H1 (cell line): Measurements from ENCODE around the gene PKP3. TPM values are rescaled to one million over a fixed set of nuclear protein-coding genes. Genes with fewer than 3 reads are reported as not detected.

Source experiments
- CTCF ChIA-PET: fragments of 300-600 bp; sonication (Branson Sonifier 250); formaldehyde crosslinking; loops from one replicate; lab custom pipeline; 2021; ENCODE audit not compliant: partially characterized antibody; lab: Charles Lee
- POLR2A ChIA-PET: fragments of 300-600 bp; sonication (Branson Sonifier 250); formaldehyde crosslinking; loops from one replicate; lab custom pipeline; 2021; ENCODE audit warnings: inconsistent platforms; ENCODE audit not compliant: partially characterized antibody; lab: Charles Lee
- DNase-seq, 2 experiments: peaks; one replicate each; pipeline versions ENCODE4 v3.0.0 to v3.0.0-alpha.2; 2010 to 2022; ENCODE audit warnings: low spot score in 2 of 2, low read depth in 1 of 2, mixed read lengths in 1 of 2
- FAIRE-seq: peaks from 2 replicates; lab custom pipeline; 2011; peaks lifted over from hg19 to GRCh38; lab: Jason Lieb, UNC
- H2AFZ ChIP-seq: 2 replicates; pipeline ENCODE4 v1.8.1; 2012; ENCODE audit warnings: low read length, inconsistent platforms
- H2AK5ac ChIP-seq: 2 replicates; pipeline ENCODE4 v1.6.1; 2013; ENCODE audit warnings: low read depth, low read length
- H2BK120ac ChIP-seq: replicated peaks from 2 replicates; pipeline ENCODE3; 2013; ENCODE audit warnings: low read depth, low read length, inconsistent platforms
- H2BK12ac ChIP-seq: 2 replicates; pipeline ENCODE4 v1.6.1; 2013; ENCODE audit warnings: low read depth, low read length
- H2BK15ac ChIP-seq: 2 replicates; pipeline ENCODE4 v1.6.1; 2013; ENCODE audit warnings: low read length
- H2BK20ac ChIP-seq: 2 replicates; pipeline ENCODE4 v1.6.1; 2013; ENCODE audit warnings: low read length
- H2BK5ac ChIP-seq: 2 replicates; pipeline ENCODE4 v1.6.1; 2013; ENCODE audit warnings: low read depth, low read length
- H3K14ac ChIP-seq: 2 replicates; pipeline ENCODE4 v1.6.1; 2013; ENCODE audit warnings: inconsistent platforms; ENCODE audit not compliant: insufficient read length
- H3K18ac ChIP-seq: 2 replicates; pipeline ENCODE4 v1.6.1; 2013; ENCODE audit warnings: low read length; ENCODE audit errors: extremely low read depth
- H3K23ac ChIP-seq: 2 replicates; pipeline ENCODE4 v1.6.1; 2013; ENCODE audit warnings: inconsistent platforms; ENCODE audit not compliant: insufficient read length
- H3K23me2 ChIP-seq: 2 replicates; pipeline ENCODE4 v1.6.1; 2013; ENCODE audit warnings: low read depth, low read length
- H3K27ac ChIP-seq: 2 replicates; pipeline ENCODE4 v1.6.1; 2011; ENCODE audit warnings: low read depth, low read length, inconsistent platforms
- H3K27me3 ChIP-seq, 4 experiments: replicated peaks in 1 of 4; 1 replicate in 1 of 4; 2 replicates in 3 of 4; pipeline versions ENCODE4 v1.6.1 to v1.8.1; 2011 to 2013; ENCODE audit warnings: low read length in 3 of 4, mild to moderate bottlenecking in 3 of 4, inconsistent platforms in 2 of 4, mixed read lengths in 2 of 4, moderate library complexity in 1 of 4; ENCODE audit not compliant: control insufficient read depth in 3 of 4, insufficient read depth in 3 of 4; ENCODE audit errors: extremely low read depth in 1 of 4
- H3K36me3 ChIP-seq, 4 experiments: 2 replicates each; pipeline versions ENCODE4 v1.6.1 to v1.8.1; 2011 to 2013; ENCODE audit warnings: mild to moderate bottlenecking in 4 of 4, low read length in 3 of 4, moderate library complexity in 2 of 4, control low read depth in 1 of 4, inconsistent platforms in 1 of 4; ENCODE audit not compliant: insufficient read depth in 4 of 4, control insufficient read depth in 2 of 4
- H3K4ac ChIP-seq: replicated peaks from 2 replicates; pipeline ENCODE3; 2013; ENCODE audit warnings: low read length, low read depth, mixed read lengths, inconsistent platforms; ENCODE audit not compliant: insufficient read length
- H3K4me1 ChIP-seq, 4 experiments: replicated peaks in 1 of 4; 1 replicate in 1 of 4; 2 replicates in 3 of 4; pipeline versions ENCODE4 v1.6.1 to v1.8.1; 2011 to 2013; ENCODE audit warnings: low read length in 3 of 4, inconsistent platforms in 2 of 4, mixed read lengths in 1 of 4; ENCODE audit not compliant: insufficient read depth in 4 of 4, control insufficient read depth in 3 of 4
- H3K4me2 ChIP-seq, 2 experiments: 2 replicates each; pipeline versions ENCODE4 v1.6.1 to v1.8.1; 2011 to 2013; ENCODE audit warnings: low read depth in 2 of 2, low read length in 2 of 2, control low read depth in 1 of 2, inconsistent platforms in 1 of 2, mild to moderate bottlenecking in 1 of 2; ENCODE audit not compliant: insufficient read depth in 1 of 2
- H3K4me3 ChIP-seq, 4 experiments: fragments of 200-600, 300-600 bp in 1 of 4; sonication (generic), shearing (Covaris generic), sonication (Bioruptor Twin) in 1 of 4; 2 replicates each; pipeline versions ENCODE4 v1.5.1 to v1.8.1; 2011 to 2016; ENCODE audit warnings: low read length in 4 of 4, low read depth in 3 of 4, control low read depth in 2 of 4, inconsistent platforms in 2 of 4, mild to moderate bottlenecking in 2 of 4, mixed read lengths in 1 of 4, moderate library complexity in 1 of 4; ENCODE audit not compliant: insufficient read depth in 2 of 4; ENCODE audit errors: extremely low read depth in 1 of 4
- H3K56ac ChIP-seq: replicated peaks from 2 replicates; pipeline ENCODE3; 2013; ENCODE audit warnings: low read depth, mild to moderate bottlenecking, mixed read lengths, low read length, inconsistent platforms; ENCODE audit not compliant: insufficient read length
- H3K79me1 ChIP-seq: 2 replicates; pipeline ENCODE4 v1.6.1; 2013; ENCODE audit warnings: low read depth, low read length, control low read depth
- H3K79me2 ChIP-seq, 2 experiments: 2 replicates each; pipeline versions ENCODE4 v1.6.1 to v1.8.1; 2012 to 2013; ENCODE audit warnings: low read length in 2 of 2, mild to moderate bottlenecking in 2 of 2, inconsistent platforms in 1 of 2; ENCODE audit not compliant: insufficient read depth in 2 of 2, control insufficient read depth in 1 of 2
- H3K9ac ChIP-seq, 4 experiments: replicated peaks in 1 of 4; 1 replicate in 1 of 4; 2 replicates in 3 of 4; pipeline versions ENCODE4 v1.6.1 to v1.8.1; 2011 to 2013; ENCODE audit warnings: low read depth in 3 of 4, low read length in 3 of 4, control low read depth in 2 of 4, mild to moderate bottlenecking in 2 of 4, moderate library complexity in 2 of 4, inconsistent platforms in 1 of 4; ENCODE audit errors: extremely low read depth in 1 of 4
- H3K9me3 ChIP-seq, 2 experiments: 2 replicates each; pipeline versions ENCODE4 v1.6.1 to v1.8.1; 2012 to 2013; ENCODE audit warnings: mild to moderate bottlenecking in 2 of 2, moderate library complexity in 2 of 2, control low read depth in 1 of 2, inconsistent platforms in 1 of 2, low read depth in 1 of 2, low read length in 1 of 2, mixed read lengths in 1 of 2; ENCODE audit not compliant: insufficient read depth in 2 of 2
- H4K20me1 ChIP-seq, 2 experiments: replicated peaks in 1 of 2; 2 replicates each; pipeline versions ENCODE3 to v1.8.1; 2011 to 2013; ENCODE audit warnings: inconsistent platforms in 2 of 2, low read length in 2 of 2, mild to moderate bottlenecking in 1 of 2; ENCODE audit not compliant: insufficient read depth in 2 of 2, control insufficient read depth in 1 of 2
- H4K5ac ChIP-seq: 2 replicates; pipeline ENCODE4 v1.6.1; 2013; ENCODE audit warnings: low read length, low read depth, mixed read lengths, inconsistent platforms; ENCODE audit not compliant: insufficient read length
- H4K8ac ChIP-seq: 2 replicates; pipeline ENCODE4 v1.8.0; 2013; ENCODE audit warnings: mild to moderate bottlenecking, moderate library complexity, low read length, inconsistent platforms; ENCODE audit not compliant: insufficient read depth; ENCODE audit errors: extremely low read depth
- H4K91ac ChIP-seq: replicated peaks from 2 replicates; pipeline ENCODE3; 2013; ENCODE audit warnings: low read length, mixed read lengths, inconsistent platforms; ENCODE audit not compliant: insufficient read length
- ATF2 ChIP-seq: IDR thresholded peaks from 2 replicates; pipeline ENCODE4 v1.6.1; 2012; ENCODE audit warnings: low read length, inconsistent platforms
- BACH1 ChIP-seq: IDR thresholded peaks from 2 replicates; pipeline ENCODE4 v1.6.1; 2012; ENCODE audit warnings: low read length, improper control_type of control experiment
- CEBPB ChIP-seq: IDR thresholded peaks from 2 replicates; pipeline ENCODE4 v1.6.1; 2012; ENCODE audit warnings: low read depth, low read length
- CHD2 ChIP-seq: IDR thresholded peaks from 2 replicates; pipeline ENCODE4 v1.6.1; 2012; ENCODE audit warnings: low read length, improper control_type of control experiment
- FOSL1 ChIP-seq: IDR thresholded peaks from 2 replicates; pipeline ENCODE4 v1.6.1; 2011; ENCODE audit warnings: mild to moderate bottlenecking, low read depth, low read length, moderate library complexity; ENCODE audit not compliant: insufficient read depth
- GABPA ChIP-seq: IDR thresholded peaks from 2 replicates; pipeline ENCODE4 v1.6.1; 2011; ENCODE audit warnings: mild to moderate bottlenecking, low read length, moderate library complexity, borderline replicate concordance; ENCODE audit not compliant: insufficient read depth
- HDAC6 ChIP-seq: IDR thresholded peaks from one replicate; pipeline ENCODE4 v1.7.1; 2012; ENCODE audit warnings: low read depth, mild to moderate bottlenecking, inconsistent platforms, low read length, moderate library complexity
- JUND ChIP-seq: IDR thresholded peaks from 2 replicates; pipeline ENCODE4 v1.6.1; 2011; ENCODE audit warnings: mild to moderate bottlenecking, improper control_type of control experiment, low read length
- KDM5A ChIP-seq: fragments of 200-600 bp; IDR thresholded peaks from 2 replicates; pipeline ENCODE4 v1.7.1; 2012; ENCODE audit warnings: mild to moderate bottlenecking, low read length, inconsistent platforms, mixed read lengths
- MAFK ChIP-seq: IDR thresholded peaks from 2 replicates; pipeline ENCODE4 v1.6.1; 2012; ENCODE audit warnings: low read depth, mild to moderate bottlenecking, improper control_type of control experiment, low read length
- NANOG ChIP-seq: IDR thresholded peaks from 2 replicates; pipeline ENCODE4 v1.6.1; 2011; ENCODE audit warnings: low read length, low read depth, mild to moderate bottlenecking, inconsistent platforms; ENCODE audit not compliant: insufficient read depth, poor library complexity, severe bottlenecking
- POU5F1 ChIP-seq: IDR thresholded peaks from 2 replicates; pipeline ENCODE4 v1.6.1; 2011; ENCODE audit warnings: low read depth, mild to moderate bottlenecking, low read length, moderate library complexity
- SUZ12 ChIP-seq: fragments of 200-600 bp; sonication (generic); IDR thresholded peaks from 2 replicates; pipeline ENCODE4 v1.6.1; 2012; ENCODE audit warnings: mild to moderate bottlenecking, inconsistent platforms, low read length, moderate library complexity, mixed read lengths
- TBP ChIP-seq: IDR thresholded peaks from 2 replicates; pipeline ENCODE4 v1.6.1; 2011; ENCODE audit warnings: low read depth, low read length, improper control_type of control experiment
- WGBS, 2 experiments: shearing (Covaris generic) in 1 of 2; methylation state at CpG; one replicate each; pipeline versions ENCODE4 v1.1.6 to v1.1.7; 2013 to 2015; ENCODE audit warnings: low lambda C conversion rate in 2 of 2, mixed read lengths in 2 of 2, inconsistent platforms in 1 of 2, low coverage in 1 of 2, missing lambda C conversion rate in 1 of 2; ENCODE audit not compliant: insufficient replicate concordance in 2 of 2, insufficient coverage in 1 of 2, insufficient read length in 1 of 2; ENCODE audit errors: extremely low coverage in 1 of 2, missing lambda C conversion rate in 1 of 2; 5-methylcytosine and 5-hydroxymethylcytosine counted together
- polyA plus RNA-seq, 7 experiments: library from polyadenylated mRNA; depleted of rRNA in 3 of 7; stranded (reverse) in 5 of 7; unstranded in 2 of 7; fragments of >200 nt in 5 of 7; fragments of 200-250 nt in 2 of 7; gene quantifications; 1 replicate in 5 of 7; 2 replicates in 1 of 7; 4 replicates in 1 of 7; pipeline versions ENCODE4 v1.2.1 to v1.2.3, GENCODE V29; 2011 to 2013; ENCODE audit warnings: missing spikeins in 2 of 7, mixed read lengths in 2 of 7
- total RNA-seq: library from RNA; stranded (reverse); fragmentation: NEBNext Ultra II Directional; extraction: Animal tissue kit (Norgen Biotek cat#: 25700); gene quantifications from 2 replicates; pipeline ENCODE4 v1.2.1, GENCODE V29; 2021

PKP3 gene
- total and polyA plus RNA-seq, 2 of the 8 experiments (the other 6 are each of a cell fraction or from before 2014, with no cell fraction given), result 16.7 to 28.7 TPM

- Histone ChIP-seq H4K8ac (no peak overlapping the region), H3K79me1 (no peaks in the 10 kb centered on the region), H2BK12ac (no peak overlapping the region), H2BK15ac (no peak overlapping the region), H3K23ac (no peak overlapping the region), H2BK120ac (no peak overlapping the region), H3K9ac (no peak overlapping the region), H3K9me3 (no peaks in the 10 kb centered on the region), H3K56ac (no peak overlapping the region), H2AK5ac (no peak overlapping the region), H3K27ac (no peak overlapping the region), H3K79me2 (no peaks in the 10 kb centered on the region), H3K4me1 (no peaks in the 10 kb centered on the region; a peak in 1 of 7 replicates), H3K36me3 (no peaks in the 10 kb centered on the region; a peak in 1 of 8 replicates), H3K4me2 (no peak overlapping the region), H3K27me3 (no peaks in the 10 kb centered on the region), H2AFZ (no peak overlapping the region), H3K4me3 (no peak overlapping the region), H3K18ac (no peak overlapping the region), H2BK5ac (no peak overlapping the region), H3K4ac (no peak overlapping the region), H4K20me1 (no peaks in the 10 kb centered on the region), H4K5ac (no peak overlapping the region), H3K23me2 (no peaks in the 10 kb centered on the region), H2BK20ac (no peak overlapping the region), H4K91ac (no peak overlapping the region), H3K14ac (no peak overlapping the region)
- WGBS, 2 experiments, result 94% methylated on average over 4 of the region's 4 CpGs; no CpG with 5 or more reads in 1 of the 2 experiments
- FAIRE-seq, result no peak
- no peak for DNase-seq
- CTCF ChIA-PET, result interaction anchor here (0.5 kb wide), 1 partner anchor 102 kb away, joined by 3 read pairs; no protein-coding TSS in a partner anchor
- POLR2A ChIA-PET, result interaction anchor here (3.7 kb wide), 1 partner anchor 9 kb away, joined by 23 read pairs; the partner anchor contains the start of gene SIGIRR
- TF ChIP-seq JUND (no peak), FOSL1 (no peak), GABPA (no peak), NANOG (no peak), POU5F1 (no peak), HDAC6 (no peak), SUZ12 (no peak), ATF2 (no peak), CEBPB (no peak), MAFK (no peak), TBP (no peak), KDM5A (no peak), CHD2 (no peak), BACH1 (no peak)
These were observed 31.3 kb downstream of the PKP3 start for GRCh38 chr11:425301-425700.
